ENCODE data around the gene DLG2. TPM values are rescaled to one million over a fixed set of nuclear protein-coding genes. Genes with fewer than 3 reads are reported as not detected.

Gene DLG2
- total and polyA plus RNA-seq, 2 of the 8 experiments (the other 6 are each of a cell fraction or from before 2014, with no cell fraction given) = 1.7 to 14.3 TPM

- no peak overlapping the region for H2BK120ac ChIP-seq (replicated peaks; ENCODE audit: low read depth, low read length)
- H4K8ac ChIP-seq (ENCODE audit: extremely low read depth, insufficient read depth, low read length) = no peak overlapping the region
- no peak overlapping the region for H2AK5ac ChIP-seq (ENCODE audit: low read depth, low read length)
- H4K91ac ChIP-seq (replicated peaks; ENCODE audit: insufficient read length, low read length) = no peak overlapping the region
- no peak overlapping the region for H4K5ac ChIP-seq (ENCODE audit: insufficient read length, low read depth, low read length)
- ChIA-PET CTCF (ENCODE audit: partially characterized antibody) (interaction anchor here (0.7 kb wide), 1 partner anchor 50 kb away, joined by 3 read pairs; no protein-coding TSS in a partner anchor), POLR2A (ENCODE audit: partially characterized antibody) (no interaction called here)
- no peaks in the 10 kb centered on the region for H4K20me1 ChIP-seq (replicated peaks in 1 of 2; ENCODE audit: control insufficient read depth in 1 of 2, insufficient read depth in 2 of 2, low read length in 2 of 2)
- no peak overlapping the region for H3K56ac ChIP-seq (replicated peaks; ENCODE audit: insufficient read length, low read depth, low read length)
- no peak overlapping the region for H3K18ac ChIP-seq (ENCODE audit: extremely low read depth, low read length)
- H3K79me2 ChIP-seq (ENCODE audit: control insufficient read depth in 1 of 2, insufficient read depth in 2 of 2, low read length in 2 of 2) = no peaks in the 10 kb centered on the region
- H3K4me3 ChIP-seq (ENCODE audit: extremely low read depth in 1 of 4, insufficient read depth in 2 of 4, low read depth in 3 of 4, low read length in 4 of 4) = no peak overlapping the region
- no peak overlapping the region for H3K9ac ChIP-seq (replicated peaks in 1 of 4; ENCODE audit: extremely low read depth in 1 of 4, low read depth in 3 of 4, low read length in 3 of 4)
- H3K9me3 ChIP-seq (ENCODE audit: insufficient read depth in 2 of 2, low read depth in 1 of 2, low read length in 1 of 2) = no peaks in the 10 kb centered on the region
- H2BK12ac ChIP-seq (ENCODE audit: low read depth, low read length) = no peak overlapping the region
- H3K4me2 ChIP-seq (ENCODE audit: insufficient read depth in 1 of 2, low read depth in 2 of 2, low read length in 2 of 2) = no peak overlapping the region
- H2BK15ac ChIP-seq (ENCODE audit: low read length) = no peak overlapping the region
- 82% methylated on average over 1 of the region's 1 CpG; no CpG with 5 or more reads in 1 of the 2 experiments for WGBS, 2 experiments (ENCODE audit: extremely low coverage in 1 of 2, insufficient coverage in 1 of 2, insufficient read length in 1 of 2, insufficient replicate concordance in 2 of 2, low coverage in 1 of 2, low lambda C conversion rate in 2 of 2, missing lambda C conversion rate in 1 of 2)
- no peak overlapping the region for H3K23ac ChIP-seq (ENCODE audit: insufficient read length)
- H3K36me3 ChIP-seq (ENCODE audit: control insufficient read depth in 2 of 4, insufficient read depth in 4 of 4, low read length in 3 of 4) = no peaks in the 10 kb centered on the region
- no peaks in the 10 kb centered on the region for H3K23me2 ChIP-seq (ENCODE audit: low read depth, low read length)
- DNase-seq (ENCODE audit: low read depth in 1 of 2, low spot score in 2 of 2) (no peak), FAIRE-seq (no peak)
- H3K27ac ChIP-seq (ENCODE audit: low read depth, low read length) = no peak overlapping the region
- H3K14ac ChIP-seq (ENCODE audit: insufficient read length) = no peak overlapping the region
- H3K4me1 ChIP-seq (replicated peaks in 1 of 4; ENCODE audit: control insufficient read depth in 3 of 4, insufficient read depth in 4 of 4, low read length in 3 of 4) = no peaks in the 10 kb centered on the region
- no peaks in the 10 kb centered on the region for H3K27me3 ChIP-seq (replicated peaks in 1 of 4; ENCODE audit: control insufficient read depth in 3 of 4, extremely low read depth in 1 of 4, insufficient read depth in 3 of 4, low read length in 3 of 4)
- no peak overlapping the region for H2AFZ ChIP-seq (ENCODE audit: low read length)
- H3K79me1 ChIP-seq (ENCODE audit: low read depth, low read length) = no peaks in the 10 kb centered on the region
- no peak overlapping the region for H3K4ac ChIP-seq (replicated peaks; ENCODE audit: insufficient read length, low read depth, low read length)
- no peak overlapping the region for H2BK20ac ChIP-seq (ENCODE audit: low read length)
- no peak overlapping the region for H2BK5ac ChIP-seq (ENCODE audit: low read depth, low read length)
- no peak for TF ChIP-seq RAD21 (IDR thresholded peaks at IDR 0.05 in 1 of 2, conservative IDR thresholded peaks at IDR 0.05 in 1 of 2; ENCODE audit: low read depth in 2 of 2, low read length in 2 of 2)
- no peak for TF ChIP-seq POLR2AphosphoS5 (IDR thresholded peaks at IDR 0.05; ENCODE audit: low read depth, low read length)
- no peak for TF ChIP-seq SAP30 (IDR thresholded peaks at IDR 0.05; ENCODE audit: insufficient read depth, insufficient replicate concordance, low read length)
- TF ChIP-seq TEAD4 (IDR thresholded peaks at IDR 0.05; ENCODE audit: low read depth, low read length) = no peak
- no peak for TF ChIP-seq SP1 (IDR thresholded peaks at IDR 0.05; ENCODE audit: low read depth, low read length)
- no peak for TF ChIP-seq EZH2 (IDR thresholded peaks at IDR 0.05; ENCODE audit: low read depth, low read length, severe bottlenecking)
- no peak for TF ChIP-seq SP2 (IDR thresholded peaks at IDR 0.05; ENCODE audit: low read length)
- TF ChIP-seq RFX5 (IDR thresholded peaks at IDR 0.05; ENCODE audit: borderline replicate concordance, low read depth, low read length) = no peak
- no peak for TF ChIP-seq NANOG (IDR thresholded peaks at IDR 0.05; ENCODE audit: insufficient read depth, low read depth, low read length, poor library complexity, severe bottlenecking)
- TF ChIP-seq E2F6 (IDR thresholded peaks at IDR 0.05) = no peak
- TF ChIP-seq ZNF274 (IDR thresholded peaks at IDR 0.05; ENCODE audit: borderline replicate concordance, extremely low read depth, low read length) = no peak
- TF ChIP-seq NRF1 (IDR thresholded peaks at IDR 0.05; ENCODE audit: low read depth, low read length) = no peak
- TF ChIP-seq BRCA1 (IDR thresholded peaks at IDR 0.05; ENCODE audit: low read depth, low read length) = no peak
- no peak for TF ChIP-seq GABPA (IDR thresholded peaks at IDR 0.05; ENCODE audit: borderline replicate concordance, insufficient read depth, low read length)
Observed at GRCh38 chr11:83751041-83751440, 1876.1 kb downstream of the DLG2 start.
